Neural crest cell (in vitro differentiated cells): ENCODE measurements around the gene LTBP1. TPM values are rescaled to one million over a fixed set of nuclear protein-coding genes. Genes with fewer than 3 reads are reported as not detected.

Source experiments
- DNase-seq: peaks from one replicate; pipeline ENCODE4 v3.0.0; 2021; ENCODE audit warnings: low read depth, mixed read lengths, low spot score
- H3K27ac Mint-ChIP-seq: one replicate; pipeline ENCODE4 v1.8.0; 2021; ENCODE audit warnings: mild to moderate bottlenecking, mixed read lengths; ENCODE audit not compliant: unreplicated experiment
- H3K27me3 Mint-ChIP-seq: 2 replicates; pipeline ENCODE4 v1.8.0; 2021; ENCODE audit warnings: low read depth, mild to moderate bottlenecking, mixed read lengths
- H3K36me3 Mint-ChIP-seq: 2 replicates; pipeline ENCODE4 v1.8.0; 2021; ENCODE audit warnings: low read depth, mild to moderate bottlenecking, mixed read lengths
- H3K4me1 Mint-ChIP-seq: 2 replicates; pipeline ENCODE4 v1.8.0; 2021; ENCODE audit warnings: mixed read lengths
- H3K4me3 Mint-ChIP-seq: one replicate; pipeline ENCODE4 v1.8.0; 2021; ENCODE audit warnings: mild to moderate bottlenecking, mixed read lengths
- H3K9me3 Mint-ChIP-seq: 2 replicates; pipeline ENCODE4 v1.8.0; 2021; ENCODE audit warnings: mixed read lengths
- total RNA-seq: library from RNA; stranded (reverse); gene quantifications from 2 replicates; pipeline ENCODE4 v1.2.1, GENCODE V29; 2021
- TF ChIP-seq, protein P1 (sequence below): fragments of 200-600 bp; sonication (generic); conservative IDR thresholded peaks from 2 replicates; pipeline ENCODE4 v1.5.0; 2021; ENCODE audit warnings: antibody characterized with exemption, mild to moderate bottlenecking

LTBP1 gene
- total RNA-seq, 1 donor from 2014 or later: 30.2 TPM

DNA sequence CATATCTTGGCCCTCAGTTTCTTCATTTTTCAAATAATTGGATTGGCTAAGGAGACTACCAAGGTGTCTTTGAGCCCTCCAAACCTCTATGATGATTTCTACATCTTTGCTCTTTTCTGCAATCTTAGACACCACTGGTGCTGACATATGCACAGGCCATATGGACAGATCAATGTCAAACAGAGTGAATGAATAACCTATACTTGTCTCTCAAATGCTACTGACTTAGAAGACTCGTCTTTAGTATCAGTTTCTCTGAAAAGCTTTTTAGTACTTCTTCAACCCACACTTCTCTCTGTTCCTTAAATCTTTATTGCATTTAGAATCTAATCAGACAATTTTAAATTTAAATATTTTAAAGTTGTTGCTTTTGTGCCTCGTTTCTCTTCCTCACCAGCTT is 258.2 kb downstream of the LTBP1 start:
- no peaks in the 10 kb centered on the region for H3K4me1 Mint-ChIP-seq
- no peak overlapping the region for H3K27ac Mint-ChIP-seq
- no peak for DNase-seq
- H3K36me3 Mint-ChIP-seq: peaks cover 2% of the 10 kb centered on the region
- no peaks in the 10 kb centered on the region for H3K9me3 Mint-ChIP-seq
- TF ChIP-seq, protein P1, sequence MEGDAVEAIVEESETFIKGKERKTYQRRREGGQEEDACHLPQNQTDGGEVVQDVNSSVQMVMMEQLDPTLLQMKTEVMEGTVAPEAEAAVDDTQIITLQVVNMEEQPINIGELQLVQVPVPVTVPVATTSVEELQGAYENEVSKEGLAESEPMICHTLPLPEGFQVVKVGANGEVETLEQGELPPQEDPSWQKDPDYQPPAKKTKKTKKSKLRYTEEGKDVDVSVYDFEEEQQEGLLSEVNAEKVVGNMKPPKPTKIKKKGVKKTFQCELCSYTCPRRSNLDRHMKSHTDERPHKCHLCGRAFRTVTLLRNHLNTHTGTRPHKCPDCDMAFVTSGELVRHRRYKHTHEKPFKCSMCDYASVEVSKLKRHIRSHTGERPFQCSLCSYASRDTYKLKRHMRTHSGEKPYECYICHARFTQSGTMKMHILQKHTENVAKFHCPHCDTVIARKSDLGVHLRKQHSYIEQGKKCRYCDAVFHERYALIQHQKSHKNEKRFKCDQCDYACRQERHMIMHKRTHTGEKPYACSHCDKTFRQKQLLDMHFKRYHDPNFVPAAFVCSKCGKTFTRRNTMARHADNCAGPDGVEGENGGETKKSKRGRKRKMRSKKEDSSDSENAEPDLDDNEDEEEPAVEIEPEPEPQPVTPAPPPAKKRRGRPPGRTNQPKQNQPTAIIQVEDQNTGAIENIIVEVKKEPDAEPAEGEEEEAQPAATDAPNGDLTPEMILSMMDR: no peak
- no peak overlapping the region for H3K4me3 Mint-ChIP-seq
- no peaks in the 10 kb centered on the region for H3K27me3 Mint-ChIP-seq

DNA sequence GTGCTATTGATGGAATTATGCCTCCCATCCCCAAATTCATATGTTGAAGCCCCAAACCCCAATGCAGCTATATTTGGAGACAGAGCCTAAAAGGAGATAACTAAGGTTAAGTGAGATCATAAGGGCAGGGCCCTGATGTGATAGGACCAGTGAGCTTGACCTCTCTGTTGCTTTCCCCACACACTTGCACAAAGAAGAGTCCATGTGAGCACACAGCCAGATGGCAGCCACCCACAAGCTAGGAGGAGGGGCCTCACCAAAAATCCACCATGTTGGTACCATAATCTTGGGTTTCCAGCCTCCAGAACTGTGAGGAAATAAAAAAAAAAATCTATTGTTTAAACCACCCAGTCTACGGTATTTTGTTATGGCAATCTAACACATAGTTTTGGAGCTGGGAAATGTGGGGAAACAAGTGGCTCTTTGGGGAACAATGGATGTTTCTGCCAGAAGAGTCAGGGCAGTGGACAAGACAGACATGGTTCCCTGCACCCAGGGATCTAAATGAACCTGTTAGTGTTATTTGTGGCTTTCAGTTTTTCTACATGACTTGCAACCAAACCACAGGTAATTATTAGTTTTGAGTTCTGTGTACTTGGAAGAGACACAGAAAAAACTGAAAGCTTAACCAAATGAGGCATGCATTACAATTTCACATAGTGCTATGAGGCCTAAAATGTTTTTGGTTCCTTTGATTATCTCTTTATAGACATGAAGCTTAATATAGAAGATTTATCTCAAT is 259.1 kb downstream of the LTBP1 start:
- DNase-seq: no peak
- no peaks in the 10 kb centered on the region for H3K36me3 Mint-ChIP-seq
- peaks cover 6% of the 10 kb centered on the region for H3K4me1 Mint-ChIP-seq
- TF ChIP-seq, protein P1: no peak
- no peaks in the 10 kb centered on the region for H3K27me3 Mint-ChIP-seq
- H3K9me3 Mint-ChIP-seq: no peaks in the 10 kb centered on the region
- no peak overlapping the region for H3K4me3 Mint-ChIP-seq
- H3K27ac Mint-ChIP-seq: no peak overlapping the region

DNA sequence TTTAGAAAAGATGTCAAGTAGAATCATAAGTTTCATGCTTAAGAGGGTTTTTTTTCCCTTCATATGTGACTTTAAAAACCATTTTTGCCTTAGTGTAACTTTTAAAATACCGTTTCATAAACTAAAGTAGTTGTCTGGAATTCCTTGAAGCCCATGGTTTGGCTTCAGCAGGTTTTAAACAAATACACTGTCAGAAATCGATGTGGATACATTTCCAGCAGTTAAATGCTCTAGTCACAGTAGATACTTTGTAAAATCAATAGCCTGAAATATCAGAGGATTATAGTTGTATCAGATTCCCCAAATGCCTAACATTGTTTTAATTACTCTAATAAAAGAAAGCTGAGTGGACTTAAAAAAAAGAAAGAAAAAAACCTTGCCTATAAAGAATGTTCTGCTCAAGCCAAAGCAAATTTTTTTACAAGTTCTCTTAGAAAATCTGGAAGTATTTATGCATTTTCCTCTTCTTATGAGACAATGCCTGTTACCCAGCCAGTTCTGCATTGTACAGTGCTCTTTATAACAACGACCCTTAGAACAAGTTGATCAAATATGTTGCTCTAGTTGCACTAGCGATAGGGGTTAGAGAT is 260.5 kb downstream of the LTBP1 start:
- H3K27ac Mint-ChIP-seq: no peak overlapping the region
- no peaks in the 10 kb centered on the region for H3K27me3 Mint-ChIP-seq
- no peaks in the 10 kb centered on the region for H3K36me3 Mint-ChIP-seq
- no peak for DNase-seq
- no peaks in the 10 kb centered on the region for H3K9me3 Mint-ChIP-seq
- TF ChIP-seq, protein P1: no peak
- no peak overlapping the region for H3K4me3 Mint-ChIP-seq
- peaks cover 6% of the 10 kb centered on the region for H3K4me1 Mint-ChIP-seq

DNA sequence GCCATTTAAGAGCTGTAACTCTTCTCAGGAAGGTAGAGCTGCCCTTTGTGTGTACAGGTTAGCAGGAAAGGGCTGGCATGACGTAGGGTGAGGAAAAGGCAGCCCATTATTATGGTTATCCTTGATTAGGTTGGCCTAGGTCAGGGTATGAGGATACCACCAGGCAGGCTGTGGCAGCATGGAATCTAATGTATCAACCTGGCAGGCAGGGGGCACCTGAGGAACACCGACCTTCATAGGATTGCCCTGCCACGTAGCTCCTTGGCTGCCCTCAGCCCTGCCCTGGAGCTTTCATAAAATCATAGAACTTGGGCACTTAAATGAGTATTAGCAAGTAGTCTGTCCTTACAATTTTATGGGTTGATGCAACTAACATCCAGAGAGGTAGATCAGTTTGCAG is 261.6 kb downstream of the LTBP1 start:
- H3K36me3 Mint-ChIP-seq: no peaks in the 10 kb centered on the region
- peaks cover 6% of the 10 kb centered on the region for H3K4me1 Mint-ChIP-seq
- no peak overlapping the region for H3K27ac Mint-ChIP-seq
- TF ChIP-seq, protein P1: no peak
- DNase-seq: no peak
- H3K9me3 Mint-ChIP-seq: no peaks in the 10 kb centered on the region
- no peak overlapping the region for H3K4me3 Mint-ChIP-seq
- no peaks in the 10 kb centered on the region for H3K27me3 Mint-ChIP-seq

DNA sequence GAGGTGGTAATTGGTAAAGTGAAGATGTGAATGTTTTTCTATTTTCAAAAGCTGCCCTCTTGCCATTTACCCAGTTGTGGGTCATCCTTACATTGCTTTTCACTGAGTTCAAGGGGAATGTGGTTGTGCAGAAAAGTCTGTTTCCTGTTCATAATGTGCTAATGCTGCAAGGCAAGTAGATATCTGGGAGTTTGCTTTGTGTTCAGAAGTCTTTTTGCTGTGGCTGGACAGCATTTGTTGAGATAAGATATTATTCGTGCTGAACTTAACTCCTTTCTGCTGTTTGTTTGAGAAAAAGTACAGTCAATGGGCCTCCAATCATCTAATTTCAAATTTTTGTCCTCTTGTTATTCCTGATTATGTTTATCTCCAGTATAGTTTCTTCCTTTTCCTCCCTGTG is 263.2 kb downstream of the LTBP1 start:
- TF ChIP-seq, protein P1: no peak
- no peak for DNase-seq
- Mint-ChIP-seq H3K4me1 (peaks cover 6% of the 10 kb centered on the region), H3K9me3 (no peaks in the 10 kb centered on the region), H3K4me3 (no peak overlapping the region), H3K27ac (peak overlapping the region; percentile 23), H3K27me3 (no peaks in the 10 kb centered on the region), H3K36me3 (no peaks in the 10 kb centered on the region)
